ENCODE results near the gene SLC25A30.

GRCh38 chr13:45433381-45433790, 15.2 kb upstream of the SLC25A30 start:
- TF ChIP-seq CTCF (IDR thresholded peaks at IDR 0.05; ENCODE audit: low read length) (no peak), EZH2 (IDR thresholded peaks at IDR 0.05; ENCODE audit: borderline replicate concordance, low read length) (no peak)

Measured in OCI-LY1 (cell line).